HUDEP-2 (cell line): ENCODE results near the gene TAOK1.

Experiments used
- DNase-seq, 76 experiments: peaks; one replicate each; lab custom pipeline; 2025; ENCODE audit not compliant: unreplicated experiment in 76 of 76; lab: John Stamatoyannopoulos, UW

The TAOK1 gene

DNA sequence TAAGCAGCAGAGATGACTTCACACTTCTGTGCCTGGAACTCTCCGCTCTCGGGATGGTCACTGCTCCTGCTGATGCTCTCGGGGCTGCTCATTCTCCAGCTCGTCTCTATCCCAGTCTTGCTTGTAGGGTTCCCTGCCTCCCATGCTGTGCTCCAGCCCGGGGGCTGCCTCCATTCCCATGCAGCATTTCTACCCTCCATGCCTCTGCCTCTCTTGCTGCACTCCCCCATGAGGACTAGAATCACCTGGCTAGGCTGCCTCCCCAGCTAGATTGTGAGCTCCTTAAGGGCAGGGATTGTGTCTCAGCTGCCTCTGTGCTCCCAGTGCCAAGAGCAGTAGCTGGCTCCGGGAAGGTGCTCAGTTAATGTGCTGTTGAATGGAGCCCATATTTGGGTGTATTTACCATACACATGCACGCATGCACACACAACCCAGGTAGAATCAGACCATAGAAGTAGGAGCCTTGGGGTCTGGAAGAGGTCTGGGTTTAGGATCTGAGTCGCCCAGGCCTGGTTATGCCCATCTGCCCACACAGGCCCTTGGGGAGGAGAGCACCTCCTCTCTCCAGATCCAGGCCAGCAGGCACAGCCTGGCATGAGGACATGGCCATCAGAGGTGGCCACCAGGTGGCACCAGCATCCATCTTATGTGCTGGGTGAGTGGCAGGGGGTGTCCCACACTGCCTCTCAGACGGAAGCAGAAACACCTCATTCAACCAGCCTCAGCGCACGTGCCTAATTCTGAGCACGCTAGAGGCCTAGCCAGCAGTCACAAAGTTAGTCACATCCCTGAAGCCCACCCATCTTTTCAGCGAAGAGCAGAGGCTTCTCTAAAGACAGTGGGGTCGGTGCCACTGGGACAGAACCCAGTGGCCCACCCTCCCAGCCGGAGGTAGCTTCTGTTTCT is 190.0 kb downstream of the TAOK1 start:
- peak in 70 of 76 experiments; percentile 11 to 87 (median 69) for DNase-seq

DNA sequence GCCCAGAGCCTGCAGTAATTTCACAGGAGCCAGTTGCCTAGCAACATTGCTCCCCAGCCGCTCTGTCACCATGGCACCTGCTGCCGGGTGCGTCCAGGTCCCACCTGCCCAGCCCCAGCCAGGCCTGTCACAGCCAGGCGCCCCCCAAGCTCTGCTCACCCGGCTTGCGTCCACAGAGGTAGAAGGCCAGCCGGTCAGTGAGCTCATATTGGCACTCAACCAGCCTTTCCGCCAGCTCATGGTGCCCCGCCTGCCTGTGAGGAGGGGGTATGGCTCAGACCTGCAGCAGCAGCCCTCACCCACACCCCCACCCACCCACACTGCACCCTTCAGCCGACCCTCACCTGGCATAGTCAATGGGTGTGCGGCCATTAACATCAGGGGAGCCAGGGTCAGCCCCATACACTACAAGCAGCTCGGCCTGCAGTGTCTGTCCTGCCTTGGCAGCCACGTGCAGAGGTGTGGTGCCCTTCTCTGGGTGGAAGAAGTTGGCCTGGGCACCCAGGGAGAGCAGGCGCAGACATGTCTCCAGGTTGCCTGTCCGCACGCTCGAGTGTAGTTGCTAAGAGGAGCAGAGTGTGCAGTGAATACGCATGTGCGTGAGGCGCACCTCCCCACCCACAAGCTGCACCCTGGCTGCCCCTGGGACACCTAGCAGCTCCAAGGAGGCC is 191.6 kb downstream of the TAOK1 start:
- no peak for DNase-seq

DNA sequence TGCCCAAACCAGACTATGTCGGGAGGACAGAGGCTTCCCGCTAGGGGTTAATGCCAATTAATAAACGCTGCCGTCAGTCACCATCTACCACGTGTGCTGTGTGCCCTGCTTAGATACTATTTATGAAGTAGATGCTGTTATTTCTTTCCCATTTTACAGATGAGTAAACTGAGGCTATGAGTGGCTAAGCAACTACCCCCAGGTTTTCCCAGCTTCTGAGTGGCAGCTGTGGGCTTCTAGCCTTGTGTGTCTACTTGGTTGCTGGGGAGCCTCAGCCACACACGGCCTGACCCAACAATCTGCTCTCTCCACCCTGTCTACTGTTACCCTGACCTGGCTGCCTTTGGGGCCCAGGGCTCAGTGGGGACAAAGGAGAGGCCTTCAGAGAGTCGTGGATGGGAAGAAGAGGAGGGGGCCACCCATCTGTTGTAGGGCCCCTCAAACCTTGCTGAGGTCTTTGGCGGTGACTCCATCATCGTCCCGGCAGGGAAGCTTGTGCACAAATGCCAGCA is 192.1 kb downstream of the TAOK1 start:
- DNase-seq: no peak

DNA sequence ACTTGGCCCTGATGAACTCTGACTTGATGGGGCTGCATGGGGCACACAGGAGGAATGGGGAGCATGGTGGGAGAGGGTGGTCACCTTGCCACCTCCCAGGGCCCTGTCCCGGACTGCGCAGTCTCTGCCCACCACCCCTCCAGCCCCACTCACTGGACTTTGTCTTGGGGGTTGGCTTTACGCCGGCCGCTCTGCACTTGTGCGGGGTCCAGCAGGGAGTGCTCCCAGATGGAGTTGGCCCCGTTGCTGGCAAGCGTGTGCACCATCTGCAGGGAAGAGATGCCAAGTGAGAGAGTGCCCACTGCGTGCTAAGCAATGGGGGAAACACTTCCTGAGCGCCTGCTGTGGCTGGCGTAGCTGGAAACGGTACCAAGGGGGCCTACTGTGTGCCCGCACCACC is 192.6 kb downstream of the TAOK1 start:
- no peak for DNase-seq

DNA sequence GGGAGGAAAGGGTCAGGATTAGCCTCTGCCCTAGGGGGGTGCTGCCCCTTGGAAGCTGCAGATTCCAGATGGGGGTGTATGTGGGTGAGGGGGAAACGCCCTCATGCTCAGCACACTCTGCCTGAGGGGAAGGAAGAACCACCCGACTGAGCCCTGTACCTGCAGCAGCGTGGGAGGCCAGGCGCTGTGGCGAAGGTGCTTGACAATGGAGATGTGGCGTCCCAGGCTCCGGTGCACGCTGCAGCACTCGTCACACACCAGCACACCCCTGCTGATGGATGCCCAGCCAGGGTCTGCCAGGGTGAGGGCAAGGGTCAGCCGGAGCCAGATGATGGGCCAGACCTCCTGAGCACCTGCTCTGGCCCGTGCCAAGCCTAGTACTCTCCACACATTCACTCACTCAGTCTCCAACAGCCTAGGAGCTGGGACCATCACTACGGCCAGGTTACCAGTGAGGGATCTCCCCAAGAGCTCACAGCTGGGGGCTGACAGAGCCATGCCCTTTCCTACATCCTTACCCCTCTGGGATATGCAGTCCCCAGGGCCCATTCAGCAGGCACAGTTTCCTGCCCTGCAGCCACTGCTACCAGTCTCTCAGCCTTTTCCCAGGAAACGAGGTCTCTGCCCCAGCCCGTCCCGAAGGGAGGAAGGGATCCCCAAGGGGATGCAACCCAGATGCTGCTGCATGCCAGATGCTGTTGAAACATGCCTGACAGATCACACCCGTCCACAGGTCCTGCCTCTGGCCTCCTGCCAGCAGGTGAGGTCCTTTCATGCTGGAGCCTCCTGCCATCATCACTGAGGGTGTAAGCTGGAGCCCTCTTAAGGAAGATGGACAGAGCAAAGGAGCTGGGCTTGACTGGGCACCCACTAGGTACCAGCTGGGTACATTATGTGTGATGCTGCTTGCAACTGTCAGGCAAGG is 193.4 kb downstream of the TAOK1 start:
- no peak for DNase-seq

DNA sequence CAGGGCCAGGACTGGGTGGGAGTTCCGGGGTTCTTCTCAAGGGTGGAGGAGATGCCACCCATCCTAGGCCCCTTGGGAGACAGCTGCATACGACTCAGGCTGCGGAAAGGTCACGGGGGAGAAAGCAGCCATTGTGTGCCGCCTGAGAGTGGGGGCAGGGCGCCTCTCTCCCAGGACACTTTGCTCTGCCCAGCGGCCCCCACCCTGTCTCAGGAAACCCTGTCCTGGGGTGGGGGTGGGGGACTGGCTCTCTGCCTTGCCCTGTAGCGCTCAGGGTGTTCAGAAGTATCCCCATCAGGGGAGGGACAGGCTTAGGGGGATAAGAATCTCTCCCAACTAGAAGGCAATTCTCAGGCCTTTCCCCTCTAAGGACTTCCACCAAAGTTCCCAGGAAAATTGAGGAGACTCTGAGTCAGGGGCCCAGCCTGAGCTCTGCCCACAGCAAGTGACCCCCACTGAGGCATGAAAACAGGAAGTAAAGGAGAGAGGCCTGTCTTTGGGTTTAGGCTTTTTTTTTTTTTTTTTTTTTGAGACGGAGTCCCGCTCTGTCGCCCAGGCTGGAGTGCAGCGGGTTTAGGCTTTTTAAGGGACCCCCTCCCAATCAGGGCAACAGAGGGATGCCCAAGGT is 194.4 kb downstream of the TAOK1 start:
- no peak for DNase-seq

DNA sequence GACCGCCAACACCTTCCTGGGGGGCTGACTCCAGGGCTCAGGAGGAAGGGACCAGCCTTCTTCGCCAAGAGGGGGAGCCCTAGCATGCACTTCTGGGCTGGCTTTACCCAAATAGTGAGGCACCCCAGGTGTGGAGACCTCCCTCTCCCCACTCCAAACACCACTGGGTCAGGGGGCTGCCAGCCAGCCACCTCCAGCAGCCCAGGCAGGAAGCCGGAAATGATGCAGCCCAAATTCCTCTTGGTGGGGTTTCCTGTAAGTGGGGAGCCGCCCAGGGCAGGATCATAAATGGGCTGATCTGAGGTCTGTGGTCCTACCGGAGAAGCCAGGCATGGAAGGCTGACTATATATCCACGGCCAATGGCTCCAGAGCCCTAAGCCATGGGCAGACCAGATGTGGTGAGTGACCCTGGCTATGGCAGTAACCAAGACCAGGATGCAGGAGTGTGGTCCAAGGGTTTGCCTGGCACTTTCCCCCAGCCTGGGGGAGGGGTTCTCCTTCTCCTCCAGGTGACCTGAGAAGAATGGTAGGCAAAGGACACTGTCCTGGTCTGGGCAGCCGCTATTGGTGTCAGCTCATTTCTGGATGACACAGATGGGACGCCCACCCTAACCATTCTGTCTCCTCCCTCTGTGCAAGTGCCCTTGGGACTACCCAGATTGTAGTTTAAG is 195.1 kb downstream of the TAOK1 start:
- DNase-seq: peak in 1 of 76 experiments; percentile 9

DNA sequence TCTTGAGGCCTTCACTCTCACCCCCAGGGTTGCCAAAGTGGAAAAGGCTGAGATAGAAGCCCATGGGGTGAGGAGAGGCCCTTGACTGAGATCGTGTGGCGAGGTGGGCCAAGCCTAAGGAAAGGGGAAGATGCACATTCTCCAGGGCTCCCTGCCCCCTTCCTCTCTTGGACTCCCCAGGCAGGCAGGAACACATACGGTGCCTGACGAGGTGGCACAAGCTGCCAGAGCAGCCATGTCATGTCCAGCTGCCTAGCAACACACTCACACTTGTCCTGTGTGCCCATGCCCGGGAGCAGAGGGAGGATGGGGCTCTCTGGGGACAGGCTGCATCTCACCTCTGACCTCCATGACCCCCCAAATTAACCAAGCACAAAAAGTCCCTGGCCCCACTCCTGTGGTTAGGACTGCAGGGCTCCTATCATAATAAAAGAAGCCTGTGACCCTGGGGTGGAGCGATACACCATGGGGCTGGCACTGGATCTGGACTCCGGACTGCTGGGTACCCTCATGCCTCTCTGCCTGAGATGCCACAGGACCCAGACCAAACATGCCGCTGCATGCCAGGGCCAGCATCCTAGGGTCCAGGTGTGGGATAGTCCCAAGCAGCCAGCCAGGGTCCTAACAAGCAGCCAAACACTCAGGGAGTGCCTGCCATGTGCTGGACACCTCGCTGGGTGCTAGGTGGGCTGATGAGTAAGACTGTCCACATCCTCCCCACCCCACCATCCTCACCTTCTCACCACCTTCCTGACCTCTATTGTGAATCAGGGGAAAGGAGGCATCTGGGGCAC is 196.7 kb downstream of the TAOK1 start:
- no peak for DNase-seq

DNA sequence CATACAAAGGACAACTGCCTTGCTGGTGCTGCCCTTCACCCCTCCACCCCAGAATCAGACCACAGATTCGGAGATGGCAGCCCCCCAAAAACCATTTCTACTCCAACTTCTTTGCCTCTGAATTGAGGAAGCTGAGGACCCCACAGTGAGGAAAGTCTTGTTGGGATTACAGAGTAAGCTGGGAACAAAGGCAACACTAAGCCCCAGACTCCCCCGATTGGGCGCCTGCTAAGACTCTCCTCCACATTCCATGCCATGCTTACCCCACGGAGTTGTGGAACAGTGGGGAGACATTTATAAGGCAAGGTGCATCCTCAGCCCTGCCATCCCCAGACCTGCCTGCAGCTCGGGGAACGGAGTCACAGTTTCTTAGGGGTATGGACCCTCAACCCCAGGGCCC is 197.4 kb downstream of the TAOK1 start:
- no peak for DNase-seq

DNA sequence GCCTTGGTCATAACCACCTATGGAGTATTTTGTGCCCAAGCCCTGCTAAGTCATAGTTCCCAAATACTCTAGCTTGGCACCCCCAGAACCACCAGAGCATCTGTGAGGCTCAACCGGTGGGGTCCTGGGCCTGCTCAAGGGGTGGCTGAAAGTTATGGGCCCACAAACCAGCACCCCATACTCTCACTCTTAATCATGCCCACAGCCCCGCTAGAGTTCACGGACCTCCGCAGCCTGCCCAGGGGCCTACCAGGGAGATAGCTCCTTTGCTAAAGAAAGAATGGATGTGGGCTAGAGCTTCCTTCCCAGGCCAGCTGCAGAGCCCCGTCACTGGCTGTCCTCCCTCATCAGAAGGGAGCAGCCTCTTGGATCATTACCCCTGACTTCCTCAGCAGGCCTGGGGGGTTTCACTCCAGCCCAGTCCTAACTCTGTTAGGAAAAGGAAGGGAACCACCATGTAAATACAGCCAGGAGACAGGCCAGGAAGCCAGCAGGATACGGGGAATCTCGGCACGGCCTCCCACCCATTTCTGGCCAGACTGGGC is 197.9 kb downstream of the TAOK1 start:
- no peak for DNase-seq

DNA sequence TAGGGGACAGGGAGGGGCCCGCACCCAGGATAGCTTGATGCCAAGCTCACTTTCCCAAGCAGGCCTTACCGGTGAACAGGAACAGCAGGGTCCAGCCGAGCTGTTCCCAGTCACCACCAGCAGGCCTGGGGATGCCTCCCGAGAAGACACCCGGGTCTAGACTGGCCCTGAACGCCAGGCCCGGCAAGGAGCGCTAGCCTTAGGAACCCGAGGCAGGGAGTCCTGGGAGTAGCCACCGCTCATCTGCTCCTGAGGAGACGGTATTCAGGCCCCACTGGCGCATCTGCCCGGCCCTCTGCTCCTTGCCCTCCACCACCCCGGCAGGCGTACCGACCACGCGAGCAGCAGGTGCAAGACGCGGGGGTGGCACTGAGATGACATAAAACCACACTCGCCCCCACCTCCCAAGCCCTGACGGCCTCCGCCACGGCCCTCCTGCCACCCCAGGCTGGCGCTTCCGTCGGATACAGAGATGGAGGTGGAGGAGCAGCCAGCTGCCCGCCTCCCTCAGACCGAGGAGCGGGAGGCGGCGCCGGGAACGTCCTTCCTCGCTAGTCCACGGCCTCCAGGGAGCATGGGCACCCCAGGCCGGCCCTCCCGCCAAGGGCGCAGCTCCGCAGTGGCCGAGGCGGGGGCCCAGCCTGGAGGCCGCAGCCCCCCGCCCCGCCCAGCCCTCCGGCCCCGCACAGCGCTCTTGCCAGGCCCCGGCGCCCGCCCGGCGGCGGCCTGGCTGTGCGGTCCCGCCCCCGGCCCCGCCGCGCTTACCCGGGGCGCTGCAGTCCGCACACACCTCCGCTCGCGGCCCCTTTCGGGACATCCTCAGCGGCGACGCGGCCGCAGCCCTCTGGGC is 198.6 kb downstream of the TAOK1 start:
- DNase-seq: peak in 7 of 76 experiments; percentile 7 to 26 (median 20)

DNA sequence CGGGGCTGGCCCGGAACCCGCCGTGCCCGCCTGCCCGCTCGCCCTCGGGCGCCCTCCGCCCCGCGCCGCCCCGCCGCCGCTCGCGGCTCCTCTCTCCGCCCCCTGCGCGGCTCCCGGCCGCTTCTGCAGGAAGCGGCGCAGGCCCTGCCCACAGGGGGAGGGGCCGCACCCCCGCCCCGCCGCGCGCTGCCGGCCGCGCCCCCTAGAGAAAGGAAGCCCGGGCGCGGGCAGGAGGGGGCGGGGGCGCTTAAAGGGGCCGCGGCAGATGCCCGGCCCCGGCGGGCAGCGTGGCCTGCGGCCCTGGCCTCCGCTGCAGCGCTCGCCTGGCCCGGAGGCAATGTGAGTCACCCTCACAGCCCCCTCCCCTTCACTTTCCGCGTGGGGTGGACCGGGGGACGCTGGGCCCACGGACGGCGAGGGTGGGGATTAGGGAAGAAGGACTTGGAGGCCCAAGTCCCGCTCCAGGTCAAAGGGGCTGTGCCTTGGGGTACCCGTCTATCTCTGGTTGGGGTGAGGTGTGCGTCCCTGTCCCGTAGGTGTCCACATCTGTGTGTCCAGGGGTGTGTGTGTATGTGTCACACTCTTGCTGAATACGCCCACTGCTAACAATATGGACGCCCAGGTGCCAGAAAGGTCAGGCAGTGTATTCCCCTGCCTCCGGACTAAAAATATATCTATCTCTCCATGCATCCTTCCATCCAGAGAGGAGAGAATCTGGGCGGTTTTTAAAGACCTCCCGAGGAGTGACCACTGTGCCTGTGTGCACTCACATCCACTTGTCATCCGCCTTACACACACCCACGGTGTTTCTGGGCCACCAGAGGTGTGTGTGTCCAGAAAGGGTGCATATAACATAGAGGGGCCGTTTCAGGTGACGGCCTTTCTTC is 199.6 kb downstream of the TAOK1 start, which contains the start of gene GIT1:
TSS of gene GIT1 (minus strand) at position 125 of the 887 bp plus-strand sequence. CDS start 270 bp downstream, outside the sequence.
- peak in 66 of 76 experiments; percentile 10 to 82 (median 61) for DNase-seq

DNA sequence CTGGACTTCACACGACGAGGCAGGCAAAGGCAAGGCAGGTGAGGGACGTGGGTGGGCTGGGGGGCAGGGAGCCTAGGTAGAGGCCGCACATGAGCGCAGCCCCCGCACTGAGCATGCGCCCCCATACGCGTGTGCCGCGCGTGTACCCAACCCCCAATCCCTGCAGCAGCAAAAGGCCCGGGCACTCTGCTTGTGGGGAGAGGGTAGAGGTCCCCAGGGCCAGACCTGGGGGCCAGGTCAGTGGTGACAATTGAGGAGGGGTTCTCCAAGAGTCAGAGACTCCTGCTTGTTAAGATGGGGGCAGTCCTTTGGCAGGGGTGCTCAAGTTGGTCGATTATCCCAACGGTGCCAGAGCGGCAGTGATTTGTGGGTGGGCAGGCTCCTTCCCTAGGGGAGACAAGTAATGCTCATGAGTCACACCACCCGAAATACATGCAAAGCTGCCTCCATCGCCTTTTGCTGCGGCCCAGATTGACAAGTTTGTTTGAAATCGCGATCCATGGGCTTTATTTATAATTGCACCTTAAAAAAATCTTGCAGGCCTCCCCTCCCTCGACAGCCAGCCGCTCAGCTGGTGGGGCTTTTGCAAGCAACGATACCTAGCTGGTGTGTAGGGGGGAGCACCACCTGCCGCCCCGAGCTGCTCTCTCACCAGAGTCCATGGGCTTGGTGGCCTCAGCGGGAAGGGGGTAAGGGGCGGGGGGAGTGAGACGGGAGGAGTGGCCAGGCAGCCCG is 200.4 kb downstream of the TAOK1 start:
- DNase-seq: peak in 7 of 76 experiments; percentile 15 to 57 (median 38)

DNA sequence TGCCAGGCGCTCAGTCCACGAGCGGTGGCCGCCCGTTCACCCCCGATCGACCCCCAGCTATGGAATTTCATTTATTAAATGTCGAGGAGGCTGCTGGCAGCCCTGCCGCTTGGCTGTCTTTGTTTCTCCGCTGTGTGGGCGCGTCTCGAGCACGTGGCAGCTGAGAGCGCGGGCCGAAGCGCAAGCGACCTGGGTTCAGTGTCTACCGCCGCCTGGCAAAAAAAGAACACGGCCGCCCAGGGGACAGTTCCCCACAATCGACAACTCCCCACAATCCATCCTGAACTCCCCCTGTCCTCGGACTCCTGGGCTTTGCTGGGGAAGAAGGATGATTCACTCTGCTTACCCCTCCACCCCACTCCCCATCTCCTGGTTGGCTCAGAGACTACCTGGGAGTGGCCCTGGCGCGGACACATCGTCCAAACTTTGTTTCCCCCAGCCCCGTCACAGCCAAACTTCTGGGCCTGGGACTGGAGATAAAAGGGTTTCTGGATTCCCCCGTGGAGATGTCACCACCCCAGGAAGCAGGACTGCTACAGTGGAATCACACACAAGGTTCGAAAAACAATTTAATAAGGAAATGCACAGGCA is 201.1 kb downstream of the TAOK1 start:
- peak in 45 of 76 experiments; percentile 16 to 77 (median 49) for DNase-seq
